GM20431 (cell line): ENCODE data around the gene CLTB.
"Not testable (repeated sequence)": the region's sequence is repeated elsewhere in the genome, so short reads cannot be mapped to it uniquely, and the experiment has no call there.

Experiments used
- in situ Hi-C: fragments of 300-500 bp; cut with MseI, MboI; formaldehyde crosslinking; loops from one replicate; pipeline ENCODE4 v1.15.0; 2020; ENCODE audit warnings: low sequenced_read_pairs; ENCODE audit not compliant: unreplicated experiment

CLTB gene

GRCh38 chr5:176415952-176416924 lies at the start of gene CLTB:
Gene CLTB (minus strand): TSS chr5:176416539. CDS start chr5:176416363, 176 bp downstream.
- in situ Hi-C loops = no loop called here

- in situ Hi-C loops = no loop called here
Observed at GRCh38 chr5:176463113-176463764, 46.9 kb upstream of the CLTB start.

- in situ Hi-C loops = no loop called here
Observed at GRCh38 chr5:176461349-176461748, 45.0 kb upstream of the CLTB start.

- in situ Hi-C loops = no loop called here
Observed at GRCh38 chr5:176458904-176459561, 42.7 kb upstream of the CLTB start.

GRCh38 chr5:176454724-176455394 lies 38.5 kb upstream of the CLTB start:
- in situ Hi-C loops = no loop called here

GRCh38 chr5:176450077-176450476 lies 33.7 kb upstream of the CLTB start:
- in situ Hi-C loops = no loop called here

GRCh38 chr5:176447978-176448608 lies 31.8 kb upstream of the CLTB start, which contains the start of gene FAF2:
Gene FAF2 (plus strand): TSS chr5:176448385. CDS start chr5:176448408, 23 bp downstream.
- in situ Hi-C loops = no loop called here

GRCh38 chr5:176447591-176447977 lies 31.2 kb upstream of the CLTB start:
- in situ Hi-C loops = no loop called here

GRCh38 chr5:176446884-176447590 lies 30.7 kb upstream of the CLTB start:
- in situ Hi-C loops = no loop called here

- in situ Hi-C loops = no loop called here
Observed at GRCh38 chr5:176446028-176446665, 29.8 kb upstream of the CLTB start.

- in situ Hi-C loops = no loop called here
Observed at GRCh38 chr5:176444742-176445141, 28.4 kb upstream of the CLTB start.

- in situ Hi-C loops = not testable (repeated sequence)
Observed at GRCh38 chr5:176442911-176443310, 26.6 kb upstream of the CLTB start.

- in situ Hi-C loops = no loop called here
Observed at GRCh38 chr5:176441921-176442323, 25.6 kb upstream of the CLTB start.

GRCh38 chr5:176440927-176441706 lies 24.8 kb upstream of the CLTB start:
- in situ Hi-C loops = no loop called here

- in situ Hi-C loops = no loop called here
Observed at GRCh38 chr5:176438959-176439757, 22.8 kb upstream of the CLTB start.

GRCh38 chr5:176436656-176437055 lies 20.3 kb upstream of the CLTB start:
- in situ Hi-C loops = no loop called here

- in situ Hi-C loops = no loop called here
Observed at GRCh38 chr5:176432707-176433106, 16.4 kb upstream of the CLTB start.
